Peyer's patch (tissue), 4 donors: ENCODE results near the gene AGAP3.

Experiments
- CTCF ChIP-seq, 6 experiments: fragments of 450-650 bp in 4 of 6; fragments of 200-600 bp in 2 of 6; sonication (generic) in 1 of 6; IDR thresholded peaks; one replicate each; pipeline ENCODE4 v1.5.1; 2017 to 2019; ENCODE audit warnings: antibody characterized with exemption in 6 of 6, mild to moderate bottlenecking in 3 of 6, moderate library complexity in 1 of 6
- POLR2A ChIP-seq, 2 donors: fragments of 450-650 bp; IDR thresholded peaks; one replicate each; pipeline ENCODE4 v1.5.1; 2017; ENCODE audit warnings: antibody characterized with exemption in 2 of 2, mild to moderate bottlenecking in 2 of 2, moderate library complexity in 2 of 2

- TF ChIP-seq CTCF (IDR thresholded peaks at IDR 0.05): no peak
- TF ChIP-seq POLR2A (IDR thresholded peaks at IDR 0.05): no peak
Observed at GRCh38 chr7:151129960-151130591, 43.8 kb downstream of the AGAP3 start.
